Measurements from ENCODE around the gene XRCC1.
"Not testable (repeated sequence)": the region's sequence is repeated elsewhere in the genome, so short reads cannot be mapped to it uniquely, and the experiment has no call there.

DNA sequence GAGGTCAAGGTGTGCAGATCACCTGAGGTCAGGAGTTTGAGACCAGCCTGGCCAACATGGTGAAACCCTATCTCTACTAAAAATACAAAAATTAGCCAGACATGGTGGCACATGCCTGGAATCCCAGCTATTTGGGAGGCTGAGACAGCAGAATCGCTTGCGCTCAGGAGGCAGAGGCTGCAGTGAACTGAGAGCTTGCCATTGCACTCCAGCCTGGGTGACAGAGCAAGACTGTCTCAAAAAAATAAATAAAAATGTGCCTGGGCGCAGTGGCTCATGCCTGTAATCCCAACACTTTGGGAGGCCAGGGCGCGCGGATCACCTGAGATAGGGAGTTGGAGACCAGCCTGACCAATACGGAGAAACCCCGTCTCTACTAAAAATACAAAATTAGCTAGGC lies 51.6 kb downstream of the XRCC1 start:
- TF ChIP-seq POU2F2, POLR2AphosphoS5 (IDR thresholded peaks at IDR 0.05; ENCODE audit: low read depth, low read length): not testable (repeated sequence)
